ENCODE measurements around the gene NFASC. TPM values are rescaled to one million over a fixed set of nuclear protein-coding genes. Genes with fewer than 3 reads are reported as not detected.

The NFASC gene
- total and polyA plus RNA-seq, 2 experiments from 2014 or later, result 46.3 to 54.7 TPM

DNA sequence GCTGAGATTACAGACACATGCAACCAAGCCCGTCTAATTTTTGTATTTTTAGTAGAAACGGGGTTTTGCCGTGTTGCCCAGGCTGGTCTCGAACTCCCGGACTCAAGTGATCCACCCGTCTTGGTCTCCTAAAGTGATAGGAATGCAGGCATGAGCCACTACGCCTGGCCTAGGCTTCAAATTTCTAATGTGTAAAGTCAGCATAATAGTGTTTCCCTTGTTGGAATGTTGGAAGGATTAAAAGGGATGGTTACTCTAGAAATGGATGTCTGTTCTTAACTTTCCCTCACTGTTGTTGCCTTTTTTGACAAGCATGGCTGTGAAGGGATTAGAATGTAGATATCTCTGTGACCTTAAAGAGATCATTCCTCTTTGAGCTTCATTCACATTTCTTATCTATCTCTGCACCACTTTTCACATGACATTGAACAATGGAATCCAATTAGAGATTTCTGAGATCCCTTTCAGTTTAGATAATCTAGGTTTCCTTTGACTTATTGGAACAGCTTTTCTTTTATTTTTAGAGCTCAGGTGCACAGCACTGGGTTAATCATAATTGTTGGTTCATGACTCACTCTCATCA, 33.7 kb downstream of the NFASC start:
- Histone ChIP-seq H3K4me2 (ENCODE audit: unreplicated experiment) (no peak overlapping the region), H3K79me2 (ENCODE audit: insufficient read depth) (peaks cover 98% of the 10 kb centered on the region), H3F3A (ENCODE audit: insufficient read depth) (peaks cover under 1% of the 10 kb centered on the region; the same call in 1 of the 2 replicates), H3K36me3 (ENCODE audit: low read depth) (no peaks in the 10 kb centered on the region), H3K4me1 (ENCODE audit: insufficient read depth) (peaks cover 2% of the 10 kb centered on the region), H3K27ac (no peak overlapping the region), H3K9me3 (ENCODE audit: low read depth) (no peaks in the 10 kb centered on the region), H3K4me3 (no peak overlapping the region), H4K20me1 (ENCODE audit: insufficient read depth) (peaks cover 4% of the 10 kb centered on the region; the same call in 1 of the 2 replicates), H3K27me3 (replicated peaks; ENCODE audit: insufficient read depth) (no peaks in the 10 kb centered on the region), H3K9ac (no peak overlapping the region), H3K9me2 (ENCODE audit: insufficient read depth) (no peaks in the 10 kb centered on the region), H2AFZ (no peak overlapping the region)
- TF ChIP-seq EZH2 (IDR thresholded peaks at IDR 0.05; ENCODE audit: insufficient read depth, poor library complexity, severe bottlenecking) (no peak), EZH2phosphoT487 (IDR thresholded peaks at IDR 0.05; ENCODE audit: insufficient read depth, low read depth) (no peak)
- in situ Hi-C loops (cut with MboI), result no loop called here
- 78 to 79% methylated on average over 6 to 7 of the region's 7 CpGs for WGBS, 2 experiments (ENCODE audit: low coverage in 1 of 2, low lambda C conversion rate in 2 of 2, missing lambda C conversion rate in 2 of 2)
- DNase-seq, result no peak

DNA sequence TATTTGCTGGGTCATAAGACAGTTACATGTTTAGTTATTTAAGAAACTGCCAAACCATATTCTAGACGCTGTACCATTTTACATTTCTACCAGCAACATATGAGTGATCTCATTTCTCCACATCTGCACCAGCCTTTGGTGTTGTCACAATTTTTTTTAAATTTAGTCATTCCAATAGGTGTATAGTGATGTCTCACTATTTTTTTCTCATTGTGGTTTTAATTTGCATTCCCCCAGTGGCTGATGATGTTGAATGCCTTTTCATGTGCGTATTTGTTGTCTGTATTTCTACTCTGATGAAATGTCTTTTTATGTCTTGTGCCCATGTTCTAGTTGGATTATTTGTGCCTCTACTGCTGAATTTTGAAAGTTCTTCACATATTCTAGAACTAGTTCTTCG, 38.4 kb downstream of the NFASC start:
- DNase-seq, result peak; percentile 78
- in situ Hi-C loops (cut with MboI), result no loop called here
- no peak for TF ChIP-seq EZH2 (IDR thresholded peaks at IDR 0.05; ENCODE audit: insufficient read depth, poor library complexity, severe bottlenecking)
- TF ChIP-seq EZH2phosphoT487 (IDR thresholded peaks at IDR 0.05; ENCODE audit: insufficient read depth, low read depth), result peak; percentile 87

DNA sequence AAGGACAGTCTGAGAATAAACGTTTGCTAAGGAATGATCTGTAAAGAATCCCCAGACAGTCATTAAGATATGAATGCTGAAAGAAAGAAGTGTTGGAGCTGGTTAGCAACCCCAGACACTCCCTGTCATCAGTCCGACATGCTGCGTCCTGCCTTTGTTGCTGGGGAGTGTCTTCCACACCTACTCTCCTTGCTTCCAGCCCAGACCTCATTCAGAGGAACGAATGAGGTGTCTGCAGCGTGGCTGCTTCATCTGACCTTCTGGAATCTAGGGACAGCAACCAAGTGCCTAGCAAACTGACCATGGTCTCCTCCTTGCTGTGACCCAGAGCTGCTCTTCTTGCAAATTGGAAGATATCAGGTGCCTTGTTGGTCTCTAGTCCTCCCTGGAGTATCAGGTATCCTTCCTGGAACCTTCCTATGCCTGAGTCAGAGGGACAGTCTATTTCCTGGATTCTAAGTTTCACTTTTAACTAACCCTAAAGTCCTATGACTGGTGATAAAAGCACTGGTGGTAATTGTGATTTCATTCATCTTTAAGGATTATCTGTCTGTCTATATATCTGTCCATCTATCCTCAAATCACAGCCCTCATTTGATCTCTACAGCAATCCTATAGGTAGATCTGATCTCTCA, 45.3 kb downstream of the NFASC start:
- 24 to 31% methylated on average over 5 of the region's 5 CpGs for WGBS, 2 experiments (ENCODE audit: low coverage in 1 of 2, low lambda C conversion rate in 2 of 2, missing lambda C conversion rate in 2 of 2)

More for the DNA sequence above, 38.4 kb downstream of the NFASC start:
- no peaks in the 10 kb centered on the region for H3K9me2 ChIP-seq (ENCODE audit: insufficient read depth)
- no peak overlapping the region for H3K4me2 ChIP-seq (ENCODE audit: unreplicated experiment)
- H3K9ac ChIP-seq, result no peak overlapping the region
- no peaks in the 10 kb centered on the region for H4K20me1 ChIP-seq (ENCODE audit: insufficient read depth)
- 75 to 77% methylated on average over 3 of the region's 3 CpGs for WGBS, 2 experiments (ENCODE audit: low coverage in 1 of 2, low lambda C conversion rate in 2 of 2, missing lambda C conversion rate in 2 of 2)
- no peak overlapping the region for H3K4me3 ChIP-seq
- H2AFZ ChIP-seq, result no peak overlapping the region
- H3K27me3 ChIP-seq (replicated peaks; ENCODE audit: insufficient read depth), result no peaks in the 10 kb centered on the region
- no peaks in the 10 kb centered on the region for H3K36me3 ChIP-seq (ENCODE audit: low read depth)
- no peaks in the 10 kb centered on the region for H3K9me3 ChIP-seq (ENCODE audit: low read depth)
- H3K79me2 ChIP-seq (ENCODE audit: insufficient read depth), result peaks cover 98% of the 10 kb centered on the region
- peak overlapping the region; percentile 49 for H3K27ac ChIP-seq
- peaks cover 6% of the 10 kb centered on the region for H3F3A ChIP-seq (ENCODE audit: insufficient read depth)
- H3K4me1 ChIP-seq (ENCODE audit: insufficient read depth), result peaks cover 10% of the 10 kb centered on the region

DNA sequence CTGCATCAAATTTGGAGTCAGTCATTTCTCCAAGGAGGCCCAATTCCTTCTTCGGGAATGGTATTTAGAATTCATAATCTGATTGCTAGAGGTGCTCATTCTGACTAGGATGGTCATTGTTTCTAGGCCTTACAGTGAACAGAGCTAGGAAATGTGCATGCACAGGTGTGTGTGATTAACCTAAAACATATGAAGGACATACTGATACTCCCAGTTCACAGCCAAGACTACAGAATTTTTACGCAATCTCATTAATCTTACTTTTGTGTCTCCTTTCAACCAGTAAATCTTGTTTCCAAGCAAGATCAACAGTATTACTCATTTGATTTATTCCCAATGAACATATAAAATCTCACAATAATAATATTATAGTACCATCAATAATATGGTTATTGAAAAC, 47.1 kb downstream of the NFASC start:
- no peaks in the 10 kb centered on the region for H3K27me3 ChIP-seq (replicated peaks; ENCODE audit: insufficient read depth)
- in situ Hi-C loops (cut with MboI), result no loop called here
- WGBS, 2 experiments (ENCODE audit: low coverage in 1 of 2, low lambda C conversion rate in 2 of 2, missing lambda C conversion rate in 2 of 2), result 98 to 99% methylated on average over 2 of the region's 2 CpGs
- peaks cover 5% of the 10 kb centered on the region; the same call in 1 of the 2 replicates for H4K20me1 ChIP-seq (ENCODE audit: insufficient read depth)
- H3K9me3 ChIP-seq (ENCODE audit: low read depth), result no peaks in the 10 kb centered on the region
- no peak for DNase-seq
- no peaks in the 10 kb centered on the region for H3K36me3 ChIP-seq (ENCODE audit: low read depth)
- no peak overlapping the region for H3K9ac ChIP-seq
- H3K4me2 ChIP-seq (ENCODE audit: unreplicated experiment), result no peak overlapping the region
- H3K79me2 ChIP-seq (ENCODE audit: insufficient read depth), result peaks cover 83% of the 10 kb centered on the region
- no peaks in the 10 kb centered on the region for H3K9me2 ChIP-seq (ENCODE audit: insufficient read depth)
- no peaks in the 10 kb centered on the region for H3F3A ChIP-seq (ENCODE audit: insufficient read depth)
- peaks cover 9% of the 10 kb centered on the region; the same call in 1 of the 2 replicates for H3K4me1 ChIP-seq (ENCODE audit: insufficient read depth)
- no peak overlapping the region for H2AFZ ChIP-seq
- TF ChIP-seq EZH2phosphoT487 (IDR thresholded peaks at IDR 0.05; ENCODE audit: insufficient read depth, low read depth) (no peak), EZH2 (IDR thresholded peaks at IDR 0.05; ENCODE audit: insufficient read depth, poor library complexity, severe bottlenecking) (no peak)
- no peak overlapping the region for H3K4me3 ChIP-seq
- H3K27ac ChIP-seq, result no peak overlapping the region

More for the DNA sequence above, 45.3 kb downstream of the NFASC start:
- Histone ChIP-seq H3F3A (ENCODE audit: insufficient read depth) (no peaks in the 10 kb centered on the region), H3K36me3 (ENCODE audit: low read depth) (no peaks in the 10 kb centered on the region), H3K27ac (no peak overlapping the region), H3K9me3 (ENCODE audit: low read depth) (no peaks in the 10 kb centered on the region), H4K20me1 (ENCODE audit: insufficient read depth) (peaks cover 5% of the 10 kb centered on the region; the same call in 1 of the 2 replicates), H2AFZ (no peak overlapping the region), H3K27me3 (replicated peaks; ENCODE audit: insufficient read depth) (no peaks in the 10 kb centered on the region), H3K4me1 (ENCODE audit: insufficient read depth) (peaks cover 9% of the 10 kb centered on the region; the same call in 1 of the 2 replicates), H3K9ac (no peak overlapping the region), H3K4me2 (ENCODE audit: unreplicated experiment) (peak overlapping the region; percentile 39), H3K9me2 (ENCODE audit: insufficient read depth) (no peaks in the 10 kb centered on the region), H3K79me2 (ENCODE audit: insufficient read depth) (peaks cover 93% of the 10 kb centered on the region), H3K4me3 (peak overlapping the region; percentile 10; the same call in 1 of the 2 replicates)
- in situ Hi-C loops (cut with MboI), result no loop called here
- TF ChIP-seq EZH2 (IDR thresholded peaks at IDR 0.05; ENCODE audit: insufficient read depth, poor library complexity, severe bottlenecking), result no peak
- TF ChIP-seq EZH2phosphoT487 (IDR thresholded peaks at IDR 0.05; ENCODE audit: insufficient read depth, low read depth), result no peak
- DNase-seq, result peak; percentile 38

Measured in GM23248 (cell line).